ENCODE results near the gene ATP9B.
A peak's percentile ranks its signal among the peaks of the same experiment; 100 is the strongest.

The ATP9B gene

GRCh38 chr18:79393181-79393634 lies 324.0 kb downstream of the ATP9B start:
- DNase-seq (ENCODE audit: low read depth) = no peak
- no peak for TF ChIP-seq CTCF (conservative IDR thresholded peaks at IDR 0.05; ENCODE audit: control insufficient read depth, insufficient read depth, low read depth, low read length)
- peak overlapping the region; percentile 38 for H3K4me3 ChIP-seq (ENCODE audit: control insufficient read depth, low read depth, low read length)

GRCh38 chr18:79393635-79394533 lies 324.7 kb downstream of the ATP9B start:
- TF ChIP-seq CTCF (conservative IDR thresholded peaks at IDR 0.05; ENCODE audit: control insufficient read depth, insufficient read depth, low read depth, low read length) = no peak
- H3K4me3 ChIP-seq (ENCODE audit: control insufficient read depth, low read depth, low read length) = peak overlapping the region; percentile 39
- peak; percentile 77 for DNase-seq (ENCODE audit: low read depth)

- peak; percentile 60 for DNase-seq (ENCODE audit: low read depth)
- TF ChIP-seq CTCF (conservative IDR thresholded peaks at IDR 0.05; ENCODE audit: control insufficient read depth, insufficient read depth, low read depth, low read length) = no peak
- no peak overlapping the region for H3K4me3 ChIP-seq (ENCODE audit: control insufficient read depth, low read depth, low read length)
Measured at GRCh38 chr18:79394534-79395307, 325.5 kb downstream of the ATP9B start.

GRCh38 chr18:79395308-79395640 lies 326.1 kb downstream of the ATP9B start:
- DNase-seq (ENCODE audit: low read depth) = no peak
- no peak for TF ChIP-seq CTCF (conservative IDR thresholded peaks at IDR 0.05; ENCODE audit: control insufficient read depth, insufficient read depth, low read depth, low read length)
- H3K4me3 ChIP-seq (ENCODE audit: control insufficient read depth, low read depth, low read length) = no peak overlapping the region

- peak within 1 kb of the TSS; percentile 23 for H3K4me3 ChIP-seq (ENCODE audit: control insufficient read depth, low read depth, low read length)
- no peak for TF ChIP-seq CTCF (conservative IDR thresholded peaks at IDR 0.05; ENCODE audit: control insufficient read depth, insufficient read depth, low read depth, low read length)
- DNase-seq (ENCODE audit: low read depth) = peak; percentile 66
Measured at GRCh38 chr18:79395761-79396404, 326.7 kb downstream of the ATP9B start, which contains the start of gene NFATC1. Gene NFATC1, plus strand, starts transcription at chr18:79395930. Its CDS starts 295 bp downstream, at chr18:79396225.

- no peak overlapping the region for H3K4me3 ChIP-seq (ENCODE audit: control insufficient read depth, low read depth, low read length)
- DNase-seq (ENCODE audit: low read depth) = peak; percentile 32
- no peak for TF ChIP-seq CTCF (conservative IDR thresholded peaks at IDR 0.05; ENCODE audit: control insufficient read depth, insufficient read depth, low read depth, low read length)
Measured at GRCh38 chr18:79396431-79397246, 327.4 kb downstream of the ATP9B start.
